Subcutaneous abdominal adipose tissue (tissue), 5 donors: ENCODE results near the gene CUX1.
"Not testable (repeated sequence)": the region's sequence is repeated elsewhere in the genome, so short reads cannot be mapped to it uniquely, and the experiment has no call there.

Experiments
- H3K27ac ChIP-seq: one replicate; pipeline ENCODE4 v1.7.0; 2013; ENCODE audit warnings: low read depth, mild to moderate bottlenecking, inconsistent platforms, low read length, moderate library complexity
- H3K27me3 ChIP-seq, 5 donors: one replicate each; pipeline ENCODE4 v1.7.0; 2013; ENCODE audit warnings: low read length in 5 of 5, inconsistent platforms in 1 of 5; ENCODE audit not compliant: control insufficient read depth in 5 of 5, insufficient read depth in 4 of 5
- H3K36me3 ChIP-seq, 5 donors: one replicate each; pipeline ENCODE4 v1.7.0; 2013; ENCODE audit warnings: low read length in 5 of 5; ENCODE audit not compliant: control insufficient read depth in 5 of 5, insufficient read depth in 5 of 5
- H3K4me1 ChIP-seq, 5 donors: one replicate each; pipeline ENCODE4 v1.7.0; 2013; ENCODE audit warnings: low read length in 5 of 5, mild to moderate bottlenecking in 3 of 5, moderate library complexity in 1 of 5; ENCODE audit not compliant: control insufficient read depth in 5 of 5, insufficient read depth in 5 of 5
- H3K4me3 ChIP-seq, 5 donors: one replicate each; pipeline ENCODE4 v1.7.0; 2013; ENCODE audit warnings: low read length in 5 of 5, low read depth in 1 of 5
- H3K9ac ChIP-seq, 5 donors: one replicate each; pipeline ENCODE4 v1.7.0; 2013; ENCODE audit warnings: low read length in 5 of 5, mild to moderate bottlenecking in 4 of 5, moderate library complexity in 3 of 5
- H3K9me3 ChIP-seq, 5 donors: one replicate each; pipeline ENCODE4 v1.7.0; 2013; ENCODE audit warnings: low read length in 5 of 5; ENCODE audit not compliant: control insufficient read depth in 5 of 5
- donor health status: healthy.
- donor health status: healthy.
- donor health status: healthy.
- donor health status: healthy.
- donor health status: healthy.

CUX1 gene

GRCh38 chr7:101852364-101852763, 34.9 kb downstream of the CUX1 start:
- H3K4me1 ChIP-seq: peaks cover 5 to 17% (median 15%) of the 10 kb centered on the region in 5 donors
- not testable (repeated sequence) for H3K27me3 ChIP-seq, H3K36me3 ChIP-seq, H3K4me3 ChIP-seq, H3K9ac ChIP-seq, H3K9me3 ChIP-seq, H3K27ac ChIP-seq

- H3K9me3 ChIP-seq: no peaks in the 10 kb centered on the region
- H3K4me3 ChIP-seq: no peak overlapping the region
- H3K27me3 ChIP-seq: no peaks in the 10 kb centered on the region
- H3K9ac ChIP-seq: no peak overlapping the region
- H3K27ac ChIP-seq: no peak overlapping the region
- H3K36me3 ChIP-seq: no peaks in the 10 kb centered on the region
- H3K4me1 ChIP-seq: peaks cover 5 to 21% (median 15%) of the 10 kb centered on the region in 5 donors
Observed at GRCh38 chr7:101853684-101854083, 36.3 kb downstream of the CUX1 start.

GRCh38 chr7:101854084-101854865, 36.8 kb downstream of the CUX1 start:
- H3K9ac ChIP-seq: no peak overlapping the region
- H3K9me3 ChIP-seq: no peaks in the 10 kb centered on the region
- H3K4me3 ChIP-seq: no peak overlapping the region
- peaks cover 5 to 27% (median 21%) of the 10 kb centered on the region in 5 donors for H3K4me1 ChIP-seq
- no peaks in the 10 kb centered on the region for H3K27me3 ChIP-seq
- H3K36me3 ChIP-seq: no peaks in the 10 kb centered on the region
- no peak overlapping the region for H3K27ac ChIP-seq

GRCh38 chr7:101856473-101857357, 39.3 kb downstream of the CUX1 start:
- Histone ChIP-seq H3K36me3 (no peaks in the 10 kb centered on the region), H3K9ac (peak overlapping the region in 4 of 5 donors; percentile 31 to 69 (median 62)), H3K4me3 (peak overlapping the region; percentile 55 to 67 (median 59)), H3K27me3 (no peaks in the 10 kb centered on the region), H3K27ac (peak overlapping the region; percentile 80), H3K9me3 (no peaks in the 10 kb centered on the region), H3K4me1 (peaks cover 5 to 42% (median 32%) of the 10 kb centered on the region in 5 donors)

- H3K9ac ChIP-seq: peak overlapping the region in 2 of 5 donors; percentile 66 to 69
- H3K9me3 ChIP-seq: no peaks in the 10 kb centered on the region
- H3K27me3 ChIP-seq: no peaks in the 10 kb centered on the region
- peaks cover 5 to 42% (median 32%) of the 10 kb centered on the region in 5 donors for H3K4me1 ChIP-seq
- H3K36me3 ChIP-seq: no peaks in the 10 kb centered on the region
- H3K4me3 ChIP-seq: peak overlapping the region in 3 of 5 donors; percentile 58 to 67 (median 59)
- H3K27ac ChIP-seq: peak overlapping the region; percentile 80
Observed at GRCh38 chr7:101857358-101857811, 40.0 kb downstream of the CUX1 start.

- Histone ChIP-seq H3K4me3 (no peak overlapping the region), H3K9me3 (no peaks in the 10 kb centered on the region), H3K4me1 (peaks cover 5 to 42% (median 32%) of the 10 kb centered on the region in 5 donors), H3K9ac (peak overlapping the region in 1 of 5 donors; percentile 21), H3K36me3 (no peaks in the 10 kb centered on the region), H3K27me3 (no peaks in the 10 kb centered on the region), H3K27ac (peak overlapping the region; percentile 48)
Observed at GRCh38 chr7:101858437-101859385, 41.3 kb downstream of the CUX1 start.

- H3K4me3 ChIP-seq: no peak overlapping the region
- H3K27me3 ChIP-seq: no peaks in the 10 kb centered on the region
- H3K36me3 ChIP-seq: no peaks in the 10 kb centered on the region
- H3K4me1 ChIP-seq: peaks cover 5 to 42% (median 32%) of the 10 kb centered on the region in 5 donors
- no peaks in the 10 kb centered on the region for H3K9me3 ChIP-seq
- peak overlapping the region; percentile 48 for H3K27ac ChIP-seq
- peak overlapping the region in 1 of 5 donors; percentile 21 for H3K9ac ChIP-seq
Observed at GRCh38 chr7:101859411-101860106, 42.1 kb downstream of the CUX1 start.

GRCh38 chr7:101860316-101861217, 43.1 kb downstream of the CUX1 start:
- H3K4me3 ChIP-seq: no peak overlapping the region
- no peaks in the 10 kb centered on the region for H3K36me3 ChIP-seq
- H3K9ac ChIP-seq: no peak overlapping the region
- H3K9me3 ChIP-seq: no peaks in the 10 kb centered on the region
- H3K27ac ChIP-seq: peak overlapping the region; percentile 34
- H3K27me3 ChIP-seq: no peaks in the 10 kb centered on the region
- peaks cover 5 to 42% (median 32%) of the 10 kb centered on the region in 5 donors for H3K4me1 ChIP-seq
